AG20443 (cell line): ENCODE results near the gene PILRA.

ENCODE experiments used
- DNase-seq: peaks from one replicate; pipeline ENCODE4 v3.0.0; 2012; ENCODE audit warnings: low spot score, mixed read lengths

PILRA gene

DNA sequence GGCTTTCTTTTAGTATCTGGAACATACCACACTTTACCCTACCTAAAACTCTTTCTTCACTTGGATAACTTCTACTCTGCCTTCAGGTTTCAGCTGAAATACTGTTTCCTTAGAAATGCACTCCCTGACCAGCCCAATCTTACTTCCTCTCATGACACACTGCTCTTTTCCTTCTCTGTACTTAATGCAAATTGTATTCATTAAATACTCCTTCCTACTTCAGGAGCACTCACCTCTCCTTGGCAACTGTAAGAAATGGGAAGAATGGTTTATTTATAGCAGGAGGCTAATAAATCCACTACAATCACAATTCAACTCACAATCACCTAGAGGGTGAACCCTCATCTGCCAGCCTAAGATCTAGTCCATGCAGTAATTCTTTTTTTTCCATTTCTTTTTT lies 40.1 kb downstream of the PILRA start:
- no peak for DNase-seq

DNA sequence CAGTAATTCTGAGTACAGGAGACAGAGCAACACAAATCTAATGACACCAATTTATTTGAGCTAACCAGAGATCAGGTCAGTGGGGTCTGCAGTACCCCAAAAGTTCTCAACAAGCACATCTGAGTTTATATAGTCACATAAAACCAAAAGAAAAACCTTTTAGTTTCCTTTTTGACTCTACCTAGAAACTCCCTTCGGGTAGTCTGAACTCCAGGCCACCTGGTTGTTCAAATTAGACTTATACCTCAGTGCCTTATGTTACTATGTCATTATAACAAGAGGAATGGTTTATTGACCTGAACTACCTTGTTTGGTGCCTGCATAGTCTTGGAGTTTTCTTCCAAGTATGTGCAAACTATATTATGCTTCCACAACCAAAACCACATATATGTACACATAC lies 40.6 kb downstream of the PILRA start:
- DNase-seq, result no peak

DNA sequence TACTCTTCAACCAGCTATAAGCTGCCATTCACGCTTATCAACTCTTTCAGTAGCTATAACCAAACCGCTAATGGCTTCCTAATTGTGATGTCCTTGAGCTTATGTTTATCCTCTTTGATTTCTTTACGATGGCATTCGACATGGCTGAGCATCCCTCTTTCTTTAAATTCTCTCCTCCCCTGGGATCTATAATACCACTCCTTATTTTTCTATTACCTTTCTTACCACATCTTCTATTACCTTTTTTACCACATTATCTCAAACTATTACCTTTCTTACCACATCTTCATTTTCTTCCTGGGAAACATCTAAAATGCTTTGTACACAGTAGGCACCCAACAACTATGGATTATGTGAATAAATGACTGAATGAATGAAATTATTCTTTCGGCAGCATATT lies 42.2 kb downstream of the PILRA start:
- no peak for DNase-seq

DNA sequence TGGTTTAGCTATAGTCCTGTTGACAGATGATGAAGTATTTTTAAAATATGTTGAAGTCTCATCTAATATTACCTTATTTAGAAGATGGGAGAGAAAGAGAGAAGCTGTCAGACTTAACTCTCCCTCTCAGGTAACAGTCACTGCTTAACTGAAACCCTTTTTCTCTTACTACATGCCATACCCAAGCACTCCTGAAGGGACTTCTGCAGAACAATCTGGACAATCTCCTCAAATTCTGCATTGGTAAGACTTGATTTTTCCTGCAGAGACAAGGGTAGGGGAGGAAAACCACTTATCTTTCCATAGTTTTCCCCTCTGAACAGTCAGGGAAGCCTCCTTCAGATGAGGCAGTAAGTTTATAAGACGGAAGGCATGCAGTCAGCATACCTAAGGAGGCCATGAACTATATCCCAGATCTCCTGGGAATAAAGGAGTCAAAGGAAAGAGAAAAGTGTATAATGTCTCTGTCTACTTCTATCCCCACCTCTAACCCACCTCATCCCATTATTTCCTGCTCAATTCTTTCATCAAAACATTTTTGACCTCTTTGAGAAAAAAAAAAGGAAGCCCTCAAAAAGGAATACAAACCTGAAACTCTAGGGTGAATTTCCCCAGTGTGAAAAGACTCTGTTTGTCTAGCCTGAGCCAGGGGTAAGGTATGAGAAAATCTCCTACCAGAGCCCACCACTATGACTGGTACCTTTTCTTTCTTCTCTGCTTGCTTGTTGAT lies 45.8 kb downstream of the PILRA start:
- no peak for DNase-seq

DNA sequence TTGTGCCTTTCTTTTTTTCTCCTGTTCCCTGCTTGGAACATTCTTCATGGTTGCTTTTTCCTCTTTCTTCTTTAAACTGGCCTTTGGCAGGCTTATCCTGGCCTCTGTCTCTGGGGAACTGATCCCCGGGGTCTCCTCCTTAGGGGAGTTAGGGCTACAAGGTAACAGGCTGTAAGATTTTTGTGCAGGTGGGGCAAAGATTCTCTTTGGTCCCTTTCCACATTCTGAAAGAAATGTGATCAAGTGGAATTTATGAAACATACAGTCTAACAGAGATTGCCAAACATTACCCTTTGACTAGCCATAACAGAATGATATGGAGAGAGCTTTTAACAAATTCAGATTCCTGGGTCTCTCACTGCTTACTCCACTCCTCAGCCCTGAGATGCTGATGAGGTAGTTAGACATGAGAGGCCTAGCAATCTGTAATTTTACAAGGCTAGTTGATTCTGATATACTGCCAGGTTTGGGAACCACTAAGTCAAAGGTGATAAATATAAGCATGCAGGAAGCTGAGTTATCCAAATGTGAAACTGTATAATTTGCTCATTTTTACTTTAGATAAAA lies 46.5 kb downstream of the PILRA start:
- no peak for DNase-seq

DNA sequence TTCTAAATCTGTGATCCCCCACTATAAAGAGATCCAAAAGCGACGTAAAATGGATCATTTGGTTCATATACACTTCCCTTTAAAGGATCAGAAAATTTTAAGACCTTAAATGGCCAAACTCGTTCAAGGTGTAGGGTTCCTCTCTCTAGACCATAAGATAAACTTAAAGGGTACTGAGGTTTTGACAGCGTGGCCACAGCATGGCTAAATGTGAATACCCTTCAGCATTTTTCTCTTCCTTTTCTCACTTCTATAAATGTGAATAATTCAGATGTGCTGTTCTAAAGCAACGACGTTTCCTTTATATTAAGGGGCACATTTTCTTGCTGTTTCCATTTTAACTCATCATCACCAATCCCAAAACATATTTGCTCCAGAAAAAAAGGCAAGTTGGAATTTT lies 50.0 kb downstream of the PILRA start:
- no peak for DNase-seq

DNA sequence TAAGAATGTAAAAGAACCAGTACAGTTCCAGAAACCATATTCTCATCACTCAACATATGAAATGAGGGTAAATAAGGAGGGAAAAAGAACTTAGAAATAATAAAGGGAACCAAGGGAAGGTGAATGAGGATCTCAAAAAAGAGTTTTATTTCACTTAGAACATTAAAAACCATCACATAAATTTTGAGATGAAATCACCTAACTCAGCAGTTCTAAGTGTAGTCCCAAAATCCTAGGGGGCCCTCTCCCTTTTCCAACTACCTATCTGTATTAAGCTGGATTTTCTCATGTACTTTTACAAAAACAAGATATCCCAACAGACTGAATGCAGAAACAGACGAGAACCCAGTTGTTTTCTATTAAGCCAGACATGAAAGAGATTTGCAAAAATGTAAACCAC lies 52.1 kb downstream of the PILRA start:
- no peak for DNase-seq

DNA sequence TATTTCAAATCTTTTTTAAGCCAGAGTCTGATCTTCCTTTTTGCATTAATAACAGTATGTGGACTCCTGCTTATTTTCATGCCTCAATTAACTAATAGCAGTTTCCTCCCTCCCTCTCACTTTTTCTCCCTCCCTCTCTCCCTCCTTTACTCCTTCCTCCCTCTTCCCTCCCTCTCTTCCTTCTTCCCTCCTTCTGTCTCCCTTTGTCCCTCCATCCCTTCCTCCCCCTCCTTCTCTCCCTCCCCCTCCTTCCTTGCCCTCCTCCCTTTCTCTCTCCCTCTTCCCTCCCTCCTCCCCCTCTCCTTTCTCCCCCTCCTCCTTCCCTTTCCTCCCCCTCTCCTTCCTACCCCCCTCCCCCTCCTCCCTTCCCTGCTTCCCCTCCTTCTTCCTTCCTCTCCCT lies 53.2 kb downstream of the PILRA start:
- no peak for DNase-seq

DNA sequence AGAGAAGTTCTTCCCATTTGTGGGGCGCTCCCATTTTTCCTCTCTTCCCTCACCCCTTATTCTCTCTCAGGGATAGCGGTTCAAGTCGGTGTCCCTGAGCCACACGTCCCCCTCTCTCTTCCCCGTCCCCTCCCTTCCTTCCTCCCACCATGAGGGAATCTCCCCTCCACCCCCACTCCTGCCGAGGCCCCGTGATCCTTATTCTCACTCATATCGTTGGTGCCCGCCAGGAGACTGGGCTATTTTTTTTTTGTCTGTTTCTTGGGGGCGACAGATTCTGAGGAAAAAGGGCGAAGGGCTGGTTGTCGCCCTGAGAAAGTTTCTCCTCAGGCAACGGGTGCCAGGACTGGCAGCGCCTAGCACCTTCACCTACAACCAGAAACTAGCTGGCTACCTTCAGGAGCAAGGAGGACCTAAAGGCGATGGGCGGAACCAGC lies 54.5 kb downstream of the PILRA start:
- DNase-seq, result no peak

DNA sequence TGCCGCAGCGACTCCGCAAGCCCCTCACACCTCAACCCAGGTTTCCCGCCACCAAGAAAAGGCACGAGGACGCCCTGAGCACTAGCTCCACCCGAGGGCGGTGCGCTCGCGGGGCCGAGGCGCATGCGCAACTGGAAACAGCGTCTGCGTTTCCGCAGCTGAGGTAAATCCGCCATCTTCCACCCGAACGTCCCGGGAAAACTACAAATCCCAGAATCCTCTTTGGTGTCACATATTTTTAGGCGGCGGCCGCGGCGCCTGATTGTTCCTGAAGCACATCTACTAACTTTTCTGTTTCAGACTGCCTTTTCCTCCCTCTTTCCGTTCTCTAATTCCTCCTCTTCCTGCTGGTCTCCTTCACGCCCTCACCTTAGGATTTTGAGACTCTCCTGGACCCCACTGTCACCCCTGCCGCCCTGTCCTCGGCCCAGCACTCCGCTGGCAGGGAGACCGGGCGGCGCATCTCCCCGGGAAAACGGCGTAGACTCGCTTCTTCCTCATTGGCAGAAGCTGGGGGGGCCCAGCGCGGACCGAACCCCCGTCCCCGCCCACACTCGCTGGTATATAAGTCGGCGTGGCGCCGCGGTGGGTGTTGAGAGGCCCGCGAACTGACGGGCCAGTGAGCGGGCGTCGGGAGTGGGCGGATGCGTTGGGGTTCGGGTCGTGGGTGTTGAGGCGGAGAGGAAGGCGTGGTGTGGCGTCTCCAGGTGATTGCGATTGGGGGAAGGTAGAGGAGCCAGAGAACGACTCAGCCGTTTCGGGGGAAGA lies 55.1 kb downstream of the PILRA start, which contains the start of gene ZCWPW1:
ZCWPW1 (minus strand) TSS at position 505 of the 768 bp plus-strand sequence. CDS start 8,054 bp downstream, outside the sequence.
- peak; percentile 95 for DNase-seq

DNA sequence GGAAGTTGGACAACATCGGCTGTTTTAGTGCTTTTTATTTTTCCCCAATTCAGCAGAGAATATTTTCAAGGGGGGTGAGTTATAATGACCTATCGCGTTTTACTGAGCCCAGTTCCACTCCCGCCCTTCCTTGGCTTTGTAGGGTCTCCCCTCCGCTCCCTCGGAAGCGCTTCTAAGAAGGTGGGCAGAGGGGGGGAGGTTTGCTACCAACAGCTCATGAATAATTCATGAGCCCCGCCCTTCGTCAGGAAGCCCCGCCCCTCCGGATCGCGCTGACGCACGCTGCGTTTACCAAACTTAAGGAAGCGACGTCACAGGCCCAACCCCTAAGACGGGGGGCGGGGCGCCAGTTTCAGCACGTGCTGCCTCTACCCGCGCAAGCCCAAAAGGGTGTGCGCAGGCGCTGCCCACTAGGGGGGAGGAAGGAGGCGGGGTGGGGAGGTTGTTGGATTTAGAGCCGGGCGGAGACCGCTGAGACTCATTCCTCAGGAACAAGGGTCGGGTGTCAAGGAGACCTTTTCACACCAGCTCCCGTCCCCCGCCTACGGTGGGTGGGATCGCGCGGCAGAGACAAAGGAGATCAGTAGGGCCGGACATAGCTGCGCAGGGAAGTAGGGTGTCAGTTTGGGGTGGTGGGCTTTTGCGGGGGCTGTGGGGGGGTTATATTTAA lies 55.8 kb downstream of the PILRA start:
- DNase-seq, result peak; percentile 99

DNA sequence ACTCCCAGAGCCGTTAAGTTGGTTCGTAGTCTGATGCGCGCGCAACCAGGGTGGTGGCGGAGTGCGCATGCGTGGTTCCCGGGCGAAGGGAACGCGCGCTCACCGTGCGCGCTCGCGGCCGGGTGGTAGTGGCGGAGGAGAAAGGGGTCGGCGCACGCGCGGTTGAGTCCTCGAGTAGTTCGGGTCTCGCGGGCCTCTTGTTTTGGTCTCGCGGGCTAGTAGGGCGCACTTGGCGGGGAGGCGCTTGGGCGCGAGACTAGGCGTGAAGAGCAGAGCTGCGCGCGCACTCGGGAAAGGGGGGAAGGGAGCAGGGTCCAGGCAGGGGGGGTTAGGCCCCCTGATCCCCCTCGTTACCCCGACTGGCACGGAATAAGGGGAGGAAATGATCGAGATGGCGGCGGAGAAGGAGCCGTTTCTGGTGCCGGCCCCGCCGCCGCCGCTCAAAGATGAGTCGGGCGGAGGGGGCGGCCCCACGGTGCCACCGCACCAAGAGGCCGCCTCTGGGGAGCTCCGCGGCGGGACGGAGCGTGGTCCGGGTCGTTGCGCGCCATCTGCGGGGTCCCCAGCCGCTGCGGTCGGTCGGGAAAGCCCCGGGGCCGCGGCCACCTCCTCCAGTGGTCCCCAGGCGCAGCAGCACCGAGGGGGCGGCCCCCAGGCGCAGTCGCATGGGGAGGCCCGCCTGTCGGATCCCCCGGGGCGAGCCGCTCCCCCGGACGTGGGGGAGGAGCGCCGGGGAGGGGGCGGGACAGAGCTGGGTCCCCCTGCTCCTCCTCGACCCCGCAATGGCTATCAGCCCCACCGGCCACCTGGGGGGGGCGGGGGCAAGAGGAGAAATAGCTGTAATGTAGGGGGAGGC lies 56.6 kb downstream of the PILRA start, which contains the start of gene MEPCE:
MEPCE (plus strand) TSS at position 195 of the 856 bp plus-strand sequence; CDS start at position 383, 188 bp downstream.
- DNase-seq, result peak; percentile 99

DNA sequence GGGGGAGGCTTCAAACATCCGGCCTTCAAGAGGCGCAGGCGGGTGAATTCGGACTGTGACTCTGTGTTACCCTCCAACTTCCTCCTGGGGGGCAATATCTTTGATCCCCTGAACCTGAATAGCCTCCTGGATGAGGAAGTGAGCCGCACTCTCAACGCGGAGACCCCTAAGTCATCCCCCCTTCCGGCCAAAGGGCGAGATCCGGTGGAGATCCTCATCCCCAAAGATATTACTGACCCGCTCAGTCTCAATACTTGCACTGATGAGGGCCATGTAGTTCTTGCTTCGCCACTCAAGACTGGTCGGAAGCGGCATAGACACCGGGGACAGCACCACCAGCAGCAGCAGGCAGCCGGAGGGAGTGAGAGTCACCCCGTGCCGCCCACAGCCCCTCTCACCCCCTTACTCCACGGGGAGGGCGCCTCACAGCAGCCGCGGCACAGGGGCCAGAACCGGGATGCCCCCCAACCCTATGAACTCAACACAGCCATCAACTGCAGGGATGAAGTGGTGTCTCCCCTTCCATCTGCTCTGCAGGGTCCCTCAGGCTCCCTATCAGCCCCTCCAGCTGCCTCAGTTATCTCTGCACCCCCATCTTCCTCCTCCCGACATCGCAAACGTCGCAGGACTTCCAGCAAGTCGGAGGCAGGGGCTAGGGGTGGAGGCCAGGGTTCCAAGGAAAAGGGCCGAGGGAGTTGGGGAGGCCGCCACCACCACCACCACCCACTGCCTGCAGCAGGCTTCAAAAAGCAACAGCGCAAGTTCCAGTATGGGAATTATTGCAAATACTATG lies 57.4 kb downstream of the PILRA start:
- no peak for DNase-seq

DNA sequence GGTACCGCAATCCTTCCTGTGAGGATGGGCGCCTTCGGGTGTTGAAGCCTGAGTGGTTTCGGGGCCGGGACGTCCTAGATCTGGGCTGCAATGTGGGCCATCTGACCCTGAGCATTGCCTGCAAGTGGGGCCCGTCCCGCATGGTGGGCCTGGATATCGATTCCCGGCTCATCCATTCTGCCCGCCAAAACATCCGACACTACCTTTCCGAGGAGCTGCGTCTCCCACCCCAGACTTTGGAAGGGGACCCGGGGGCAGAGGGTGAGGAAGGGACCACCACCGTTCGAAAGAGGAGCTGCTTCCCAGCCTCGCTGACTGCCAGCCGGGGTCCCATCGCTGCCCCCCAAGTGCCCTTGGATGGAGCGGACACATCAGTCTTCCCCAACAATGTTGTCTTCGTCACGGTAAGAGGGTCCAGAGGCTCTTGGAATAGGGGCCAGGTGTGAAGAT lies 58.0 kb downstream of the PILRA start:
- DNase-seq, result no peak

DNA sequence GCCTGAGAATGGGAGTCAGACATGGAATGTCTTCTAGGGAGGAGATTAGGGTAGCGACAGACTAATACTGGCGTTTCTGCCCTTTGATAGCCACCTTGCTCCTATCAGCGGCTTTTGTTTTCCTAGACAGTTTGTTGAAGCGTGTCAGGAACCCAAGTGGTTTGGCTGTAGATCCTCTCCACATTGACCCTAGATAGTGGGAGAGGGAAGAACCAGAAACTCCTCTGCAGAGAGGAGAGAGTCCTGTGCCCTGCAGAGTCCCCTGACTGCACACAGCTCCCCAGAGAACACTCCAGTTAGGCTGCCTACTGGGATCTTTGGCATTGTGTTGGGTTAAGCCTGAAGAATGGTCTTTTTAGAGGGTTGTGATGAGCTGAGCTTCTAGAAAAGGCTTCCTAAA lies 58.8 kb downstream of the PILRA start:
- DNase-seq, result no peak

DNA sequence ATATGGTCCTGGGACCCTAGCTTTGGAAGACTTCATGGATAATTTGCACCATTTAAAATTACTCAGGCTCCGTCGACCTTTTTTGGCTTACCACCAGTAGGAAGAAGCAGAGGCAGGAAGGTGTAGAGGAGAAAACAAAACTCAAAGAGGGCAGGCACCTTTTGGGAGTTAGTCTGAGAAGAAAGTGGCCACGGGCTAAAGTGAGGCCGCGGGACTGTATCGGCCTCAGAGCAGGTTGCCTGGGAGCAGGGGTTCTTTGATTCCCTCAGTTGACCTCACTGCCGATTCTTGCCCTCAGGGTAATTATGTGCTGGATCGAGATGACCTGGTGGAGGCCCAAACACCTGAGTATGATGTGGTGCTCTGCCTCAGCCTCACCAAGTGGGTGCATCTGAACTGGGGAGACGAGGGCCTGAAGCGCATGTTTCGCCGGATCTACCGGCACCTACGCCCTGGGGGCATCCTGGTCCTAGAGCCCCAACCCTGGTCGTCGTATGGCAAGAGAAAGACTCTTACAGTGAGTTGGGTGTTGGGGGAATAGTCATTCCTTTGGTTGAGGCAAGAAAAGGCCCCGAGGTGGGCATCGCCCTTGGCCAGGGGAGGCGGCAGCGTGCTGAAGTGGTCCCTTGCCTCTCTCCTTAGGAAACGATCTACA lies 59.5 kb downstream of the PILRA start:
- no peak for DNase-seq

DNA sequence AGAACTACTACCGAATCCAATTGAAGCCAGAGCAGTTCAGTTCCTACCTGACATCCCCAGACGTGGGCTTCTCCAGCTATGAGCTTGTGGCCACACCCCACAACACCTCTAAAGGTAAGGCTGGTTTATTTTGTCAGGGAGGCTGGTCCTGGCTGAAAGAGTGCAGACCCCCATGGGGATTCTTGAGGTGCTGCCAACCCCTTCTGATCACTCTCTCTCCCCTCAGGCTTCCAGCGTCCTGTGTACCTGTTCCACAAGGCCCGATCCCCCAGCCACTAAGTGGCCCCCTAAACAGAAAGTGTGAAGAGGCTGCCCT lies 59.9 kb downstream of the PILRA start:
- no peak for DNase-seq

DNA sequence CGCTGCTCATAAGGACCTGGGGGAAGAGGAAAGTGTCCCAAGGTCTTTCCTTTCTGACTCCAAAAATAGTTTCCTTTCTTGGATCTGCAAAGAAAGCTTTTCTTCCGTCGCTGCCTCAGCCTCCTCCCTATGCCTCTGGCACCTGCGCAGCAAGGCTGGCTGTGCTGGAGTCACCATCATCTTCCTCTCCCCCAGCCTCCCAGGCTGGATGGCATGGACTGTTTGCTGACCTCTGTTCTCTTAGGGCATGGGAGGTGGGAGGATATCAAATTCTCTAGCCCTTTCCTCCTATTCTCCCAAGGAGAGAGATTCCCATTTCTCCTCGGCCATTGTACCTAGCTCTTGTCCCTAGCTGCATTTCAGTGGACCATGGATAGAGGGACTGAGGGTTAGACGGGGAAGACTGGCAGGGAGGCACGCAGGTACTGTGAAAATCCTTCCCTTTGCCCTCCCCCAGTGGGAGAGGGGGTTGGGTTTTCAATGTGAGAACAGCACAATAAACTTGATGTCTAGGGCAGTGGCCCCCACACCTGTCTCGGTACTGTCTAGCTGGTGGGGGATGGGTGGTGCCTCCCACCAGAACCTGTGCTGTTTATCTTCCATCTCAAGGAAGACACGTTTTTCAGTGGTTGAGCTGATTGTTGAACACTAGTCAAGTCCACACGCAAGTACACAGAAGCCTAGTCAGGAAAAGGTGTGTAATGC lies 60.5 kb downstream of the PILRA start:
- no peak for DNase-seq

DNA sequence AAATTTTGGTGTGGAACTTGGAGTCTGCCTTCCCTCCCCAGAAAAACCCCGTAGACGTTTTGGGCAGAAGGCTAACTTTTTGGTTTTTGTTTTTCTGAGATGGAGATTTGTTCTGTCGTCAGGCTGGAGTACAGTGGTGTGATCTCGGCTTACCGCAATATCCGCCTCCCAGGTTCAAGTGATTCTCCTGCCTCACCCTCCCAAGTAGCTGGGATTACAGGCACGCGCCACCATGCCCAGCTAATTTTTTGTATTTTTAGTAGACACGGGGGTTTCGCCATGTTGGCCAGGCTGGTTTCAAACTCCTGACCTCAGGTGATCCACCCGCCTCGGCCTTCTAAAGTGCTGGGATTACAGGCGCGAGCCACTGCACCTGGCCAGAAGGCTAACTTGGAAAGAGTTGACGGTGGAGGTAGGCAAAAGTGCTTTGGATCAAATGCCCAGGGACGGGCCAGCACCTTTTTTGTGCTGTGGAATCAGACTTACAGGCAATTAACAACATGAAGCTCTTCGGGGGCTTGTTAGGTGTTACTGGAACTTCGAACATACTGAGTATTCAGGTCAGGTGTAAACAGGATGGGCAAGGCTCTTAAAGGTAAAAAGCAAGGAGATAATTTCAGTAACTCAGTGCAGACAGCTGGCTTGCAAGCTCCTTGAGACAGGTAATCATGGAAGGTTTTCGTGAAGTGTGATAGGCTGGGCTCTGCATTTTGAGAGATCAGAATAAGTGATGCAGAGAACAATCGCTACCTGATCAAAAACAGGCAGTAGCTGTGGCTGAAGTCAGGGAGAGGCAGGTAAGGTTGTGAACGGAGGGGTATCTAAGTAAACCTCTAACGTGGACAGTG lies 61.2 kb downstream of the PILRA start:
- no peak for DNase-seq
